ENCODE measurements around the gene GOLPH3. TPM values are rescaled to one million over a fixed set of nuclear protein-coding genes. Genes with fewer than 3 reads are reported as not detected.
"Not testable (repeated sequence)": the region's sequence is repeated elsewhere in the genome, so short reads cannot be mapped to it uniquely, and the experiment has no call there.

The GOLPH3 gene
- total RNA-seq, 1 donor from 2014 or later = 88.7 TPM

DNA sequence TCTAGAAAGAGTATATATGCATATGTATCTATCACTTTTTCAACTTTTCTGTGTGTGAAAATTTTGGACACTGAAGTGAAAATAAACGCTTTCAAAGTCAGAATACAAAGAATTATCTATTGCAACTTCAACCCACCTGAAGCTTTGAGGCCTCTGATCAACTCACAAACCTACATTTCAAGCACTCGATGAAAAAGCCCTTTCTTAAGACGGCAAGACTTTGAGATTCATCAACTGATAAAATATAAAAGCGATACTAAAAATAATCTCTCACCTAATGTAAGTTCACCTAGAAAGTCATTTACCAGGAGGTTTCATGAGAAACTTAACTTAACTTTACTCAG is 1.2 kb downstream of the GOLPH3 start:
- no peak for DNase-seq (ENCODE audit: low spot score)
- no peak for ATAC-seq
- intact Hi-C loops (cut with DNase I) = no loop called here

DNA sequence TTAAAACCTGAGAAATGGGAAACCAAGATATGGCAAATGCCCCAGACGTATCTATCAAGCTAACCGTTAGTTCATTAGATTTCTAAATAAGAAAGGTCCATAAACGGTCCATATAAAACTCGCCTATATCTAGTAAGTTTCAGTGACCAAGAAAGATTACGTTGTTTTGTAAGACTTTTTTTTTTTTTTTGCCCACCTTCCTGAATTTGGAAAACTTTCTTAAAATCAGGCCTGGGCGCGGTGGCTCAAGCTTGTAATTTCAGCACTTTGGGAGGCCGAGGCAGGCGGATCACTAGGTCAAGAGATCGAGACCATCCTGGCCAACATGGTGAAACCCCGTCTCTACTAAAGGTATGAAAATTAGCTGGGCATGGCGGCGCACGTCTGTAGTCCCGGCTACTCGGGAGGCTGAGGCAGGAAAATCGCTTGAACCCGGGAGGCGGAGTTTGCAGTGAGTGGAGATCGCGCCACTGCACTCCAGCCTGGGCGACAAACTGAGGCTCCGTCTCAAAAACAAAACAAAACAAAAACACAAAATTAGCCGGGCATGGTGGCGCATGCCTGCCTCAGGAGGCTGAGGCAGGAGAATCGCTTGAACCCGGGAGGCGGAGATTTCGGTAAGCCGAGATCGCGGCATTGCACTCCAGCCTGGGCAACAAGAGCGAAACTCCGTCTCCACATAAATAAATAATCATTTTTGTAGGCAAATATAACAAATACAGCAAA is 1.8 kb downstream of the GOLPH3 start:
- DNase-seq (ENCODE audit: low spot score); intact Hi-C loops (cut with DNase I); ATAC-seq: not testable (repeated sequence)

DNA sequence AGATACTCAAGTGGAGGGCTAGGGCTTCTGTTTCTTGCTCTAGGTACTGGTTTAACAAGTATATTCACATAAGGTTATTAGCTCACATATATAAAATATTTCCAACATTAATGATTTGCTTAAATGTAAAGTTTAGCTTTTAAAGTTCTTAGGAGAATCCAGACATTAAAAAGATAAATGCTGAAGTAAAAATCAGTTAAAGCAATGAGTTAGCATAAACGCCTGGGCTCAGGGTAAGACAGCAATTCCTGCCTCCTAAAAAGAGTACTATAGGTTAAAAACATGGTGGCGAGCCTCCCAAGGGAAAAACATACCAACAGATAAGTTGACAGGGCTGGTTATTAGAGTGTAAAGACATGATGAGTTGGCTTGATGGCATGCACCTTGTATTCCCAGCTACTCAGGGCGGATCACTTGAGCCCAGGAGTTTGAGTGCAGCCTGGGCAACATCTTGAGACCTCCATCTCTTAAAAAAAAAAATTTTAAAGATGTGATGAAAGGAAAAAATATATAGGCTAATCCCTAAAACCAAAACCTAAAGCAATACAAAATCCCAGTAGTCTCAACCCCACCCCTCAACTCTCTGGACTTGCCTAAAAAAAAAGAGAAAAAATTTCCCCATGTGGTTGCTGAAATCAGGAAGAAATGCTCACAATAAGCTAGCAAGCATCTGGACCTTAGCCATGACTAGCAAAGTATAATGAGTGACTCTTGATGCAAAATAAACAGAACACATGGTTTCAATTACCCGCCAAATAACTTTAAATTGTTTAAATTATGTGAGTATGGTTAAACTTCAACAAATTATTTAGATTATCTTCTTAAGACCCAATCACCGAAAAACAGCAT is 3.6 kb downstream of the GOLPH3 start:
- ATAC-seq = no peak
- intact Hi-C loops (cut with DNase I) = no loop called here
- DNase-seq (ENCODE audit: low spot score) = no peak

DNA sequence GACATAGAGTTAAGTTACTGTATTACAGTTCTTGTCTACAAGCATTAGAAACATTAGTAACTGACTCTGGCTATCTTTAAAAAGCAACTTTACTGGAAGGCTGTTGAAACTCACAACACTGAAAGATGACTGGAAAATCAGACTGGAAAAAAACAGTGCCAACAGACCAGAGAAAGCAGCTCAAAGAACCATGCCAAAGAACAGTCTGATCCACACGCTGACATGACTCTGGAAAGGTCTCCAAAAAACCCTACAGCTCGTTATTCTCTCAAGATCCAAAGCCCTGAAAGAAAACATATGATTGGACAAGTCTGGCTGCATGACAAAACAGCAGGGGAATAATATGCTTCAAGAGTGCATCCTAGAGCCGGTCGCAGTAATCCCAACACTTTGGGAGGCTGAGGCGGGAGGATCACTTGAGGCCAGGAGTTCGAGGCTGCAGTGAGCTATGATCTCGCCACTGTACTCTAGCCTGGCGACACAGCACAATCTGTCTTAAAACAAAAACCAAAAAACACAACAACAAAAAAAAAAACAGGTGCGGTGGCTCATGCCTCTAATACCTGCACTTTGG is 5.6 kb downstream of the GOLPH3 start:
- intact Hi-C loops (cut with DNase I) = no loop called here
- DNase-seq (ENCODE audit: low spot score) (no peak), ATAC-seq (no peak)

GRCh38 chr5:32165597-32165996 is 8.5 kb downstream of the GOLPH3 start:
- intact Hi-C loops (cut with DNase I) = no loop called here
- no peak for ATAC-seq

DNA sequence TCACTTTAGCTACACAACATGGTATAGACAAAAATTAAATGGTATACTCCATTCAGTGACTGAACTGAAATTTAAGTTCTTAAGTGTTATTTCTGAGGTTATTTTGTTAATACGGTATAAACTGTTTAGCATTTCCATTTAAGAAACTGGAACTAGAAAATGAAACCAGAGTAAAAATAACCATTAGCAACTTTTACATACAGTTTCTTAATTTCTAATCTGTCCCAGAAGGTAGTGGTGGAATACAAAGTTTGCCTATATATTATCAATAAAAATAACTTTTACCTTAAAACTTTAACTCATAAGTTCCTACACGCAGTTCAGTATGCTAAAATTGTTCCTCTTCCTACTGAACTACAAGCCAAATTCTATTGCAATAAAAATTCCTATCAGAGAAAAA is 10.3 kb downstream of the GOLPH3 start:
- ATAC-seq (no peak), DNase-seq (ENCODE audit: low spot score) (no peak)
- intact Hi-C loops (cut with DNase I) = no loop called here

More at GRCh38 chr5:32165597-32165996, 8.5 kb downstream of the GOLPH3 start:
- DNase-seq (ENCODE audit: low spot score) = no peak

DNA sequence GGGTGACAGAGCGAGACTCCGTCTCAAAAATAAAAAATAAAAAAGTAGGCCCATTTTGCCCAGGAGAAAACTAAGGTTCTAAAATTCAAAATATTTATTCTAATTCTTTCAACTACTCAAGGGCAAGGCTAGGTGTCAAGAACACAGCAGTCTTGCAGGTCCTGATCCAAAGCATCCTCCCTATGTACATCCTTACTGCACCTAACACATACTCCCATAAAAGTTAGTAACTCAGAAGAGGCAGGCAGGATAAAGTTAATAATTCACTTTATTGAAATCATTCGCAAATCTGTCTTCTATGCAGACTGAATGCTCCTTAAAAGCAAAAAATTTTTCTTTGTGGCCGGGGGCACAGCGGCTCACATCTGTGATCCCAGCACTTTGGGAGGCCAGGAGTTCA is 11.1 kb downstream of the GOLPH3 start:
- no peak for ATAC-seq
- no peak for DNase-seq (ENCODE audit: low spot score)
- intact Hi-C loops (cut with DNase I) = no loop called here

- no peak for DNase-seq (ENCODE audit: low spot score)
- intact Hi-C loops (cut with DNase I) = no loop called here
- no peak for ATAC-seq
Measured at GRCh38 chr5:32160228-32160627, 13.9 kb downstream of the GOLPH3 start.

GRCh38 chr5:32159328-32160072 is 14.6 kb downstream of the GOLPH3 start:
- DNase-seq (ENCODE audit: low spot score) (no peak), ATAC-seq (no peak)
- intact Hi-C loops (cut with DNase I) = no loop called here

GRCh38 chr5:32158679-32158975 is 15.5 kb downstream of the GOLPH3 start:
- ATAC-seq = no peak
- DNase-seq (ENCODE audit: low spot score) = no peak
- intact Hi-C loops (cut with DNase I) = no loop called here

DNA sequence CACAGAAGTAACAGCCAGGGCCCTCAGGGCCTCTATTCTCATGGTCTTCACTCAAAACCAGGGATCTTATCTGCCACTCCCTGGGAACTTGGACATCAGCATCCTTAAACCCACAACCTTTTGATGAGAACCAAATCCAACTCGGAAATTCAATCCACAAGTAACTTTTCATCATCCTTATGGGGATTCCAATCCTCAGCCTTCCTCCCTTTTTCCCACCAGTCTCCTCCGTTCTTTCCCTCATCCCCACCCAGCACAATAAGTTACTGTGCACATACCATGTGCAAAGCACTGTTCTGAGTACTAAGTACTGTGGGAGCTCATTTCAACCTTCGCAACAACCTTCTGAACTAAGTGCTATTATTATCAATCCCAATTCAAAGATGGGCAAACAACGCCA is 17.0 kb downstream of the GOLPH3 start:
- intact Hi-C loops (cut with DNase I) = no loop called here
- no peak for DNase-seq (ENCODE audit: low spot score)
- no peak for ATAC-seq

GRCh38 chr5:32156635-32157034 is 17.5 kb downstream of the GOLPH3 start:
- no peak for DNase-seq (ENCODE audit: low spot score)
- intact Hi-C loops (cut with DNase I) = no loop called here
- ATAC-seq = no peak

DNA sequence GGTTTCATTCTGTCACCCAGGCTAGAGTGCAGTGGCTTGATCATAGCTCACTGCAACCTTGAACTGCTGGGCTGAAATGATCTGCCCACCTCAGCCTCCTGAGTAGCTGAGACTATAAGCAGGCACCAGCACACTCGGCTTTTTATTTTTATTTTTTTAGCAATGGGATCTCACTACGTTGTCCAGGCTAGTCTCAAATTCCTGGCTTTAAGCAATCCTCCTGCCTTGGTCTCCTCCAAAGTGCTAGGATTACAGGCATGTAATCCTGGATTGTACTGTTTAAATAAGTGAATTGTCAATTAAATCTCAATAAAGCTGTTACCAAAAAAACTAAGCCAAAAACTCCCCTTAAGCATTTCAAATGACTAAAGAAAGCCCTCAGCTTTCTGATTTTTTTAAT is 18.9 kb downstream of the GOLPH3 start:
- intact Hi-C loops (cut with DNase I) = no loop called here
- ATAC-seq (no peak), DNase-seq (ENCODE audit: low spot score) (no peak)

- ATAC-seq (no peak), DNase-seq (ENCODE audit: low spot score) (no peak)
- intact Hi-C loops (cut with DNase I) = no loop called here
Measured at GRCh38 chr5:32153723-32154122, 20.4 kb downstream of the GOLPH3 start.

GRCh38 chr5:32151198-32151597 is 22.9 kb downstream of the GOLPH3 start:
- ATAC-seq = no peak
- intact Hi-C loops (cut with DNase I) = no loop called here

GRCh38 chr5:32150366-32150765 is 23.8 kb downstream of the GOLPH3 start:
- intact Hi-C loops (cut with DNase I) = no loop called here
- DNase-seq (ENCODE audit: low spot score) (no peak), ATAC-seq (no peak)

More at GRCh38 chr5:32151198-32151597, 22.9 kb downstream of the GOLPH3 start:
- DNase-seq (ENCODE audit: low spot score) = no peak

GRCh38 chr5:32147959-32148358 is 26.2 kb downstream of the GOLPH3 start:
- intact Hi-C loops (cut with DNase I) = no loop called here
- DNase-seq (ENCODE audit: low spot score) (no peak), ATAC-seq (no peak)

DNA sequence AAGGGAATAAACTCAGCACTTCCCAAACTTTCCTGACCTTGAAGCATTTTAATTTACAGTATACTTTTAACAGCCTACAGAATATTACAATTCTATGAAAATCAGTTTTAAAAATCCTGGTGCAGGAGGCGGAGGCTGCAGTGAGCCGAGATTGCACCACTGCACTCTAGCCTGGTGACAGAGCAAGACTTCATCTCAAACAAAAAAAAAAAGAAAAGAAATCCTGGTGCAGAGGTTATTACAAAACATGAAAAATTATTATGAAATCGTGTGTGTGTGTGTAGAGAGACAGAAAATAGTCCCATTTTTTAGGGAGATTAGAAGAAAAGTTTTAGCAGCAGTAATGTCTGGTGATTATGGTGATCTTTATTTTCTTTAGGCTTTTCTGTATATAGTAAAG is 26.9 kb downstream of the GOLPH3 start:
- peak; percentile 82 for ATAC-seq
- no peak for DNase-seq (ENCODE audit: low spot score)
- intact Hi-C loops (cut with DNase I) = no loop called here

GRCh38 chr5:32145378-32145777 is 28.7 kb downstream of the GOLPH3 start:
- intact Hi-C loops (cut with DNase I) = no loop called here
- DNase-seq (ENCODE audit: low spot score) (no peak), ATAC-seq (no peak)

All from sciatic nerve (tissue), 2 donors.